GM12875 (cell line): ENCODE data around the gene KLF3.

Experiments used
- H3K4me3 ChIP-seq: one replicate; pipeline ENCODE4 v1.5.1; 2011; ENCODE audit warnings: low read depth, low read length, control low read depth
- CTCF ChIP-seq: IDR thresholded peaks from 2 replicates; pipeline ENCODE4 v1.5.1; 2011; ENCODE audit warnings: low read depth, mild to moderate bottlenecking, control low read depth, inconsistent platforms, low read length, moderate library complexity, borderline replicate concordance; ENCODE audit not compliant: insufficient read depth

The KLF3 gene

GRCh38 chr4:38634047-38634759 is 29.8 kb upstream of the KLF3 start:
- no peak overlapping the region for H3K4me3 ChIP-seq
- no peak for TF ChIP-seq CTCF

GRCh38 chr4:38639242-38639641 is 24.8 kb upstream of the KLF3 start:
- TF ChIP-seq CTCF, result no peak
- H3K4me3 ChIP-seq, result no peak overlapping the region

- no peak for TF ChIP-seq CTCF
These were observed 22.2 kb upstream of the KLF3 start for GRCh38 chr4:38641811-38642210.

GRCh38 chr4:38644201-38644600 is 19.8 kb upstream of the KLF3 start:
- H3K4me3 ChIP-seq, result no peak overlapping the region
- TF ChIP-seq CTCF, result no peak

More at GRCh38 chr4:38641811-38642210, 22.2 kb upstream of the KLF3 start:
- no peak overlapping the region for H3K4me3 ChIP-seq

- H3K4me3 ChIP-seq, result no peak overlapping the region
- TF ChIP-seq CTCF, result no peak
These were observed 16.7 kb upstream of the KLF3 start for GRCh38 chr4:38647101-38647819.

- H3K4me3 ChIP-seq, result no peak overlapping the region
- no peak for TF ChIP-seq CTCF
These were observed 13.9 kb upstream of the KLF3 start for GRCh38 chr4:38650133-38650532.

- no peak overlapping the region for H3K4me3 ChIP-seq
- TF ChIP-seq CTCF, result no peak
These were observed 9.7 kb upstream of the KLF3 start for GRCh38 chr4:38654273-38654672.
